ENCODE results near the gene SERPINE1. TPM values are rescaled to one million over a fixed set of nuclear protein-coding genes. Genes with fewer than 3 reads are reported as not detected.

Gene SERPINE1
- total and polyA plus RNA-seq, 2 of the 8 experiments (the other 6 are each of a cell fraction or from before 2014, with no cell fraction given) = 3.7 to 5.6 TPM

- POLR2A ChIA-PET (ENCODE audit: partially characterized antibody) = interaction anchor here (1.1 kb wide), 2 partner anchors 16 to 20 kb away, joined by 3 read pairs; no protein-coding TSS in a partner anchor
- Histone ChIP-seq H2AK5ac (ENCODE audit: low read depth, low read length) (no peak overlapping the region), H3K18ac (ENCODE audit: extremely low read depth, low read length) (no peak overlapping the region), H4K91ac (replicated peaks; ENCODE audit: insufficient read length, low read length) (no peak overlapping the region), H3K23me2 (ENCODE audit: low read depth, low read length) (no peaks in the 10 kb centered on the region), H3K27me3 (replicated peaks in 1 of 4; ENCODE audit: control insufficient read depth in 3 of 4, extremely low read depth in 1 of 4, insufficient read depth in 3 of 4, low read length in 3 of 4) (no peaks in the 10 kb centered on the region), H3K79me2 (ENCODE audit: control insufficient read depth in 1 of 2, insufficient read depth in 2 of 2, low read length in 2 of 2) (no peaks in the 10 kb centered on the region), H3K9me3 (ENCODE audit: insufficient read depth in 2 of 2, low read depth in 1 of 2, low read length in 1 of 2) (no peaks in the 10 kb centered on the region), H3K36me3 (ENCODE audit: control insufficient read depth in 2 of 4, insufficient read depth in 4 of 4, low read length in 3 of 4) (no peaks in the 10 kb centered on the region), H4K20me1 (replicated peaks in 1 of 2; ENCODE audit: control insufficient read depth in 1 of 2, insufficient read depth in 2 of 2, low read length in 2 of 2) (no peaks in the 10 kb centered on the region), H3K79me1 (ENCODE audit: low read depth, low read length) (no peaks in the 10 kb centered on the region), H2BK5ac (ENCODE audit: low read depth, low read length) (no peak overlapping the region), H3K4ac (replicated peaks; ENCODE audit: insufficient read length, low read depth, low read length) (no peak overlapping the region), H3K56ac (replicated peaks; ENCODE audit: insufficient read length, low read depth, low read length) (no peak overlapping the region), H3K23ac (ENCODE audit: insufficient read length) (no peak overlapping the region), H3K4me3 (ENCODE audit: extremely low read depth in 1 of 4, insufficient read depth in 2 of 4, low read depth in 3 of 4, low read length in 4 of 4) (no peak overlapping the region), H4K8ac (ENCODE audit: extremely low read depth, insufficient read depth, low read length) (0 out of 2 replicates have a peak overlapping the region, but pooled peaks have one; percentile 51), H4K5ac (ENCODE audit: insufficient read length, low read depth, low read length) (no peak overlapping the region), H2AFZ (ENCODE audit: low read length) (no peak overlapping the region), H2BK12ac (ENCODE audit: low read depth, low read length) (peak overlapping the region; percentile 39; the same call in 1 of the 2 replicates), H3K4me2 (ENCODE audit: insufficient read depth in 1 of 2, low read depth in 2 of 2, low read length in 2 of 2) (no peak overlapping the region), H3K9ac (replicated peaks in 1 of 4; ENCODE audit: extremely low read depth in 1 of 4, low read depth in 3 of 4, low read length in 3 of 4) (no peak overlapping the region), H2BK120ac (replicated peaks; ENCODE audit: low read depth, low read length) (no peak overlapping the region), H2BK20ac (ENCODE audit: low read length) (no peak overlapping the region), H3K14ac (ENCODE audit: insufficient read length) (no peak overlapping the region), H3K27ac (ENCODE audit: low read depth, low read length) (no peak overlapping the region), H3K4me1 (replicated peaks in 1 of 4; ENCODE audit: control insufficient read depth in 3 of 4, insufficient read depth in 4 of 4, low read length in 3 of 4) (peaks cover 0 to 6% (median 4%) of the 10 kb centered on the region in 4 experiments; a peak in 3 of 7 replicates), H2BK15ac (ENCODE audit: low read length) (no peak overlapping the region)
- DNase-seq (ENCODE audit: low read depth in 1 of 2, low spot score in 2 of 2) (no peak), FAIRE-seq (no peak)
- WGBS, 2 experiments (ENCODE audit: extremely low coverage in 1 of 2, insufficient coverage in 1 of 2, insufficient read length in 1 of 2, insufficient replicate concordance in 2 of 2, low coverage in 1 of 2, low lambda C conversion rate in 2 of 2, missing lambda C conversion rate in 1 of 2) = 78% methylated on average over 3 of the region's 3 CpGs; no CpG with 5 or more reads in 1 of the 2 experiments
- no peak for TF ChIP-seq MAX (IDR thresholded peaks at IDR 0.05)
- CTCF ChIA-PET (ENCODE audit: partially characterized antibody) = interaction anchor here (0.9 to 2.4 kb wide), 3 partner anchors 13 to 29 kb away, joined by 3 to 7 read pairs (median 3); no protein-coding TSS in a partner anchor
Observed at GRCh38 chr7:101115215-101115614, 11.7 kb upstream of the SERPINE1 start.

Data from H1 (cell line).